Measurements from ENCODE around the gene RNF115.

The RNF115 gene

DNA sequence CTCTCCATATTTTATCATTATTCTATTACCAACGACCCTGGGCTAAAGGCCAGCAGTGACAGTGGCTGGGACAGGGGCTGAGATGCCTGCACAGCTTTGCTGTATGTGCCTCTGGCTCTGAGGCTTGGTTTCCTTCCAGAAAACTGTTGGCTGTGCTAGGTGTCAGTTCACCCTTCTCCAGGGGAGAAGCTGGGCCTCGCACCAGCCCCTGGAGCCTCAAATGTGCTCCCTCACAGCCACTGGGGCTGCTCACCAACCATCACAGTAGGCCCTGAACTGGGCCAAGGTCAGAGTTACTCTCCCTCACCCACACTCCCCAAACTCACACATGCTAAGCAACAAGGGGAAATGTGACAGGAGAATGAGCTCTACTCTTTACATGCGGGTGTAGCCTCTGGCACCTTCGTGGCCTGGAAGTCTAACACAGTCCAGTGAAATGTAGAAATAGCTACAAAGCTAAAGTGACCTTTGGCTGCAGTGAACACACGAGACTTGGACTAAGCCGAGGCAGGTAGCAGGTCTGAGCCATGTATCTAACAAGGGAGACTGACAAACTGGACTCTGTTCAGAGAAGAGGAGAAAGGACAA lies 109.3 kb downstream of the RNF115 start:
- DNase-seq (ENCODE audit: low read depth in 1 of 2, low spot score in 1 of 2): no peak
- TF ChIP-seq GABPA (IDR thresholded peaks at IDR 0.05; ENCODE audit: low read depth) (no peak), CTCF (IDR thresholded peaks at IDR 0.05; ENCODE audit: insufficient read depth, low read length) (no peak), SPI1 (IDR thresholded peaks at IDR 0.05; ENCODE audit: borderline replicate concordance, low read depth) (no peak), POLR2AphosphoS5 (IDR thresholded peaks at IDR 0.05; ENCODE audit: low read depth) (no peak)
- TF ChIP-seq, protein P1, sequence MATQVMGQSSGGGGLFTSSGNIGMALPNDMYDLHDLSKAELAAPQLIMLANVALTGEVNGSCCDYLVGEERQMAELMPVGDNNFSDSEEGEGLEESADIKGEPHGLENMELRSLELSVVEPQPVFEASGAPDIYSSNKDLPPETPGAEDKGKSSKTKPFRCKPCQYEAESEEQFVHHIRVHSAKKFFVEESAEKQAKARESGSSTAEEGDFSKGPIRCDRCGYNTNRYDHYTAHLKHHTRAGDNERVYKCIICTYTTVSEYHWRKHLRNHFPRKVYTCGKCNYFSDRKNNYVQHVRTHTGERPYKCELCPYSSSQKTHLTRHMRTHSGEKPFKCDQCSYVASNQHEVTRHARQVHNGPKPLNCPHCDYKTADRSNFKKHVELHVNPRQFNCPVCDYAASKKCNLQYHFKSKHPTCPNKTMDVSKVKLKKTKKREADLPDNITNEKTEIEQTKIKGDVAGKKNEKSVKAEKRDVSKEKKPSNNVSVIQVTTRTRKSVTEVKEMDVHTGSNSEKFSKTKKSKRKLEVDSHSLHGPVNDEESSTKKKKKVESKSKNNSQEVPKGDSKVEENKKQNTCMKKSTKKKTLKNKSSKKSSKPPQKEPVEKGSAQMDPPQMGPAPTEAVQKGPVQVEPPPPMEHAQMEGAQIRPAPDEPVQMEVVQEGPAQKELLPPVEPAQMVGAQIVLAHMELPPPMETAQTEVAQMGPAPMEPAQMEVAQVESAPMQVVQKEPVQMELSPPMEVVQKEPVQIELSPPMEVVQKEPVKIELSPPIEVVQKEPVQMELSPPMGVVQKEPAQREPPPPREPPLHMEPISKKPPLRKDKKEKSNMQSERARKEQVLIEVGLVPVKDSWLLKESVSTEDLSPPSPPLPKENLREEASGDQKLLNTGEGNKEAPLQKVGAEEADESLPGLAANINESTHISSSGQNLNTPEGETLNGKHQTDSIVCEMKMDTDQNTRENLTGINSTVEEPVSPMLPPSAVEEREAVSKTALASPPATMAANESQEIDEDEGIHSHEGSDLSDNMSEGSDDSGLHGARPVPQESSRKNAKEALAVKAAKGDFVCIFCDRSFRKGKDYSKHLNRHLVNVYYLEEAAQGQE (IDR thresholded peaks at IDR 0.05; ENCODE audit: insufficient replicate concordance, low read depth): no peak
- Histone ChIP-seq H3K27me3 (ENCODE audit: insufficient read depth, poor library complexity, severe bottlenecking) (no peaks in the 10 kb centered on the region), H3K27ac (replicated peaks) (no peak overlapping the region), H3K4me3 (replicated peaks; ENCODE audit: insufficient read depth, low read length) (no peak overlapping the region)

DNA sequence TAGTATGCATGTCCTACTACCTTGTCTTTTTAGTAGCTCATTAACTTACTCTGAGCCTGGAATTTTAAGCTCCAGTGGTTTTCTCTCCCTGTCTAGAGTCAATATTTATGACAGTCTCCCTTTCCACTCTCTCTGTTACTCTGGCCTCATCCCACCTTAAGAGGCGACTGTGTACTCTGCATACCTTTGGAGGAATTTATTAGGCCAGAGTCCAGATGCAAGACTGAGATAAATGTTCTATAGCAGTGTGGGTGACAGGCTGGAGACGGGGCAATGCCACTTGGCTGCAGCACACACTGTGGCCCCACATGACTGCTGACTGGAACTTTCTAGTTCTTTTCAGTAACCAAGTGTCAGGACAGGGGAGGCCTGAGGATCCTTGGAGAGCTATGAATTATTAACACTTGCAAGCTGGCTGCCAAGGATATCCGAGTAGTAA lies 112.7 kb downstream of the RNF115 start:
- no peak for DNase-seq (ENCODE audit: low read depth in 1 of 2, low spot score in 1 of 2)
- H3K27me3 ChIP-seq (ENCODE audit: insufficient read depth, poor library complexity, severe bottlenecking): no peaks in the 10 kb centered on the region
- H3K4me3 ChIP-seq (replicated peaks; ENCODE audit: insufficient read depth, low read length): no peak overlapping the region
- TF ChIP-seq POLR2AphosphoS5 (IDR thresholded peaks at IDR 0.05; ENCODE audit: low read depth): no peak
- no peak overlapping the region for H3K27ac ChIP-seq (replicated peaks)

DNA sequence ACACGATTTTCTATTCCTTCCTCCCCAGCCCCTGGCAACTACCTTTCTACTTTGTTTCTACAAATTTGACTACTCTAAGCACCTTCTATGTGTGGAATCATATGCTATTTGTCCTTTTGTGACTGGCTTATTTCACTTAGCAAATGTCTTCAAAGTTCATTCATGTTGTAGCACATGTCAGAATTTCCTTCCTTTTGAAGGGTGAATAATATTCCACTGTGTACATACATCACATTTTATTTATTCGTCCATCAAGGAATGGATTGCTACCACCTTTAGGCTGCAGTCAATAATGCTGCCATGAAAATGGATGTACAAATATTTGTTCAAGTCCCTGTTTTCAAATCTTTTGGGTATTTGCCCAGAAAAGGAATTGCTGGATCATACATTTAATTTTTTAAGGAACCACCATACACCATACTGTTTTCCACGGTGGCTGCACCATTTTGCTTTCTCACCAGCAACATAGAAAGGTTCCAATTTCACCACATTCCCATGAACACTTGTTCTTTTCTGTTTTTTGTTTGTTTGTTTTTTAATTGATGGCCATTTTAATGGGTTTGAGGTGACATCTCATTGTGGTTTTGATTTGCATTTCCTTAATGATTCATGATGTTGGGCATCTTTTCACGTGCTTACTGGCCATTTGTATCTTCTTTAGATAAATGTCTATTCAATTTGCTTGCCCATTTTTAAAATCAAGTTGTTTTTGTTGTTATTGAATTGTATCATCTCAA lies 113.4 kb downstream of the RNF115 start:
- Histone ChIP-seq H3K27ac (replicated peaks) (no peak overlapping the region), H3K4me3 (replicated peaks; ENCODE audit: insufficient read depth, low read length) (no peak overlapping the region), H3K27me3 (ENCODE audit: insufficient read depth, poor library complexity, severe bottlenecking) (no peaks in the 10 kb centered on the region)
- DNase-seq (ENCODE audit: low read depth in 1 of 2, low spot score in 1 of 2): no peak
- TF ChIP-seq POLR2AphosphoS5 (IDR thresholded peaks at IDR 0.05; ENCODE audit: low read depth) (no peak), CTCF (IDR thresholded peaks at IDR 0.05; ENCODE audit: insufficient read depth, low read length) (no peak), GABPA (IDR thresholded peaks at IDR 0.05; ENCODE audit: low read depth) (no peak), SPI1 (IDR thresholded peaks at IDR 0.05; ENCODE audit: borderline replicate concordance, low read depth) (no peak)
- TF ChIP-seq, protein P1 (IDR thresholded peaks at IDR 0.05; ENCODE audit: insufficient replicate concordance, low read depth): no peak

- Histone ChIP-seq H3K27ac (replicated peaks) (no peak overlapping the region), H3K27me3 (ENCODE audit: insufficient read depth, poor library complexity, severe bottlenecking) (no peaks in the 10 kb centered on the region), H3K4me3 (replicated peaks; ENCODE audit: insufficient read depth, low read length) (no peak overlapping the region)
- TF ChIP-seq GABPA (IDR thresholded peaks at IDR 0.05; ENCODE audit: low read depth) (no peak), SPI1 (IDR thresholded peaks at IDR 0.05; ENCODE audit: borderline replicate concordance, low read depth) (no peak), CTCF (IDR thresholded peaks at IDR 0.05; ENCODE audit: insufficient read depth, low read length) (no peak)
- TF ChIP-seq, protein P1 (IDR thresholded peaks at IDR 0.05; ENCODE audit: insufficient replicate concordance, low read depth): no peak
- DNase-seq (ENCODE audit: low read depth in 1 of 2, low spot score in 1 of 2): no peak
These were observed 115.8 kb downstream of the RNF115 start for GRCh38 chr1:145708063-145708462.

All from HL-60 (cell line).